Esophagus muscularis mucosa (tissue), 3 donors: ENCODE results near the gene KIFAP3.

ENCODE experiments used
- POLR2A ChIP-seq: fragments of 450-650 bp; IDR thresholded peaks from one replicate; pipeline ENCODE4 v1.6.1; 2017; ENCODE audit warnings: antibody characterized with exemption, moderate library complexity, mild to moderate bottlenecking, low read depth
- TF ChIP-seq, protein P1 (sequence below), 3 experiments: fragments of 200-600 bp in 2 of 3; fragments of 450-650 bp in 1 of 3; sonication (generic) in 2 of 3; IDR thresholded peaks; one replicate each; pipeline ENCODE4 v1.5.1; 2017 to 2019; ENCODE audit warnings: antibody characterized with exemption in 3 of 3, mild to moderate bottlenecking in 2 of 3, moderate library complexity in 1 of 3

GRCh38 chr1:169970114-169970513 is 104.4 kb downstream of the KIFAP3 start:
- TF ChIP-seq, protein P1, sequence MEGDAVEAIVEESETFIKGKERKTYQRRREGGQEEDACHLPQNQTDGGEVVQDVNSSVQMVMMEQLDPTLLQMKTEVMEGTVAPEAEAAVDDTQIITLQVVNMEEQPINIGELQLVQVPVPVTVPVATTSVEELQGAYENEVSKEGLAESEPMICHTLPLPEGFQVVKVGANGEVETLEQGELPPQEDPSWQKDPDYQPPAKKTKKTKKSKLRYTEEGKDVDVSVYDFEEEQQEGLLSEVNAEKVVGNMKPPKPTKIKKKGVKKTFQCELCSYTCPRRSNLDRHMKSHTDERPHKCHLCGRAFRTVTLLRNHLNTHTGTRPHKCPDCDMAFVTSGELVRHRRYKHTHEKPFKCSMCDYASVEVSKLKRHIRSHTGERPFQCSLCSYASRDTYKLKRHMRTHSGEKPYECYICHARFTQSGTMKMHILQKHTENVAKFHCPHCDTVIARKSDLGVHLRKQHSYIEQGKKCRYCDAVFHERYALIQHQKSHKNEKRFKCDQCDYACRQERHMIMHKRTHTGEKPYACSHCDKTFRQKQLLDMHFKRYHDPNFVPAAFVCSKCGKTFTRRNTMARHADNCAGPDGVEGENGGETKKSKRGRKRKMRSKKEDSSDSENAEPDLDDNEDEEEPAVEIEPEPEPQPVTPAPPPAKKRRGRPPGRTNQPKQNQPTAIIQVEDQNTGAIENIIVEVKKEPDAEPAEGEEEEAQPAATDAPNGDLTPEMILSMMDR (IDR thresholded peaks at IDR 0.05): no peak
- no peak for TF ChIP-seq POLR2A
